Measurements from ENCODE around the gene ATOSA. TPM values are rescaled to one million over a fixed set of nuclear protein-coding genes. Genes with fewer than 3 reads are reported as not detected.

The ATOSA gene
- total and polyA plus RNA-seq, 2 donors (not counting 1 experiment from before 2014, with no cell fraction given) = 14.1 to 26.9 TPM

DNA sequence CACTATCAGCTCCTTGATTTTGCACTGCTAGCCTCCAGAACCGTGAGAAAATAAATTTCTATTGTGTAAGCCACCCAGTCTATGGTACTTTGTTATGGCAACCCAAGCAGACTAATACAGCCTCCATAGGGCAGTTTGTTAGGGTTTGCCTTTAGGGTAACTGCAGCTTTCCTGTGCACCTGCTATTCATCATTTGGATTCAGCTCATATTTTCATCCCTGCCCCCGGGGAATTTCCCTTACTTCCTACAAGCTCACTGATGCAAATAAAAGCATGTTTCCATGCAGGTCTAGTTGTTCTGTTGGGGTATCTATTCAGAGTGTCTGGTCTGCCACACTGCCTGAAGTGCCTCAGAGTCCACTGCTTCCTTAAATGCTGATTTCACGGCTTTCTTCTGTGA, 48.6 kb upstream of the ATOSA start:
- Histone ChIP-seq H3K4me2 (ENCODE audit: extremely low read depth, insufficient read depth, low read length) (no peak overlapping the region), H3K79me2 (ENCODE audit: control insufficient read depth, insufficient read depth, low read length) (no peaks in the 10 kb centered on the region), H3K9ac (ENCODE audit: insufficient read depth, low read length) (no peak overlapping the region), H3K27me3 (ENCODE audit: control insufficient read depth, insufficient read depth, low read length) (no peaks in the 10 kb centered on the region), H2AFZ (ENCODE audit: low read length) (no peak overlapping the region), H3K36me3 (ENCODE audit: control insufficient read depth, insufficient read depth, low read length) (no peaks in the 10 kb centered on the region), H4K20me1 (ENCODE audit: control insufficient read depth, extremely low read depth, insufficient read depth, low read length) (no peaks in the 10 kb centered on the region), H3K27ac (ENCODE audit: insufficient read depth, low read length) (no peak overlapping the region), H3K4me3 (replicated peaks in 1 of 4; ENCODE audit: control extremely low read depth in 1 of 4, insufficient read depth in 1 of 4, low read depth in 3 of 4, low read length in 4 of 4) (no peak overlapping the region), H3K4me1 (ENCODE audit: control insufficient read depth, extremely low read depth, insufficient read depth, low read length) (no peaks in the 10 kb centered on the region), H3K9me3 (ENCODE audit: control insufficient read depth, insufficient read depth, low read depth, low read length) (no peaks in the 10 kb centered on the region)
- no peak for TF ChIP-seq EZH2 (IDR thresholded peaks at IDR 0.05; ENCODE audit: low read length, missing control alignments)
- TF ChIP-seq, protein P1, sequence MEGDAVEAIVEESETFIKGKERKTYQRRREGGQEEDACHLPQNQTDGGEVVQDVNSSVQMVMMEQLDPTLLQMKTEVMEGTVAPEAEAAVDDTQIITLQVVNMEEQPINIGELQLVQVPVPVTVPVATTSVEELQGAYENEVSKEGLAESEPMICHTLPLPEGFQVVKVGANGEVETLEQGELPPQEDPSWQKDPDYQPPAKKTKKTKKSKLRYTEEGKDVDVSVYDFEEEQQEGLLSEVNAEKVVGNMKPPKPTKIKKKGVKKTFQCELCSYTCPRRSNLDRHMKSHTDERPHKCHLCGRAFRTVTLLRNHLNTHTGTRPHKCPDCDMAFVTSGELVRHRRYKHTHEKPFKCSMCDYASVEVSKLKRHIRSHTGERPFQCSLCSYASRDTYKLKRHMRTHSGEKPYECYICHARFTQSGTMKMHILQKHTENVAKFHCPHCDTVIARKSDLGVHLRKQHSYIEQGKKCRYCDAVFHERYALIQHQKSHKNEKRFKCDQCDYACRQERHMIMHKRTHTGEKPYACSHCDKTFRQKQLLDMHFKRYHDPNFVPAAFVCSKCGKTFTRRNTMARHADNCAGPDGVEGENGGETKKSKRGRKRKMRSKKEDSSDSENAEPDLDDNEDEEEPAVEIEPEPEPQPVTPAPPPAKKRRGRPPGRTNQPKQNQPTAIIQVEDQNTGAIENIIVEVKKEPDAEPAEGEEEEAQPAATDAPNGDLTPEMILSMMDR (conservative IDR thresholded peaks at IDR 0.05 in 1 of 2, IDR thresholded peaks at IDR 0.05 in 1 of 2; ENCODE audit: low read depth in 1 of 2, low read length in 2 of 2) = no peak
- DNase-seq (ENCODE audit: low read depth in 2 of 2) = no peak

DNA sequence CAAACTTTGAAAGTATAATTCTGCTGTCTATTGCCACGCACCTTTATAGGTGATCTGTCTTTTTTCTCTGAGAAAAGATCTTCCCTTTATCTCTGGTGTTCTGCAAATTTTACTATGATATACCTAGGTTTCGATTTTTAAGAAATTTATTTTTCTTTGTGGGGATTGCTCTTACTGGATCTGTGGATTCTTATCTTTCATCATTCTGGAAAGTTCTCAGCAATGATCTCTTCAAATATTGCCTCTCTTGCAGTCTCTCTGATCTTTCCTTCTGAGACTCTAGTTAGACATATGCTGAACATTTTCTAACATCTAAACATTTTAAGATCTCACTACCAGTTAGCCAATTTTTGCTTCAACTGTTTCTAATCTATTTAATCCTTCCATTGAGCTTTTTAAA, 47.0 kb upstream of the ATOSA start:
- no peaks in the 10 kb centered on the region for H3K36me3 ChIP-seq (ENCODE audit: control insufficient read depth, insufficient read depth, low read length)
- TF ChIP-seq EZH2 (IDR thresholded peaks at IDR 0.05; ENCODE audit: low read length, missing control alignments) = no peak
- TF ChIP-seq, protein P1 (conservative IDR thresholded peaks at IDR 0.05 in 1 of 2, IDR thresholded peaks at IDR 0.05 in 1 of 2; ENCODE audit: low read depth in 1 of 2, low read length in 2 of 2) = no peak

DNA sequence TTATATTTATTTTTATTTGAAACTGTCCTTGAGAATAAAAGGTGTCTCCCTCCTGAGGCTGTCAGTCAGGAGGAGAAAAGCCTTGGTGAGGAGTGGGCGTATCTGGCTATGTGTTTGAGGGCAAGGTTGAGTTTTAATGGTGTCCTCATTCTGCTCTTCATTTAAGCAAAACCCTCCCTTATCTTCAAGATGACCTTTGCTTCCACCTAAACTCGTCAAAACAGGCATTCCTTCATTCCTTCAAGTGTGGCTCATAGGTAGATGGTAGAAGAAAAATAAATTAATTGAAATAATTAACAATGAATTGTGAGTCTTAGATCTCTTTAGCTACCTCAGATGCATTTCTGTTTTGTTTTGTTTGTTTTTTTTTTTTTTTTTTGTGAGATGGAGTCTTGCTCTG, 39.4 kb upstream of the ATOSA start:
- DNase-seq (ENCODE audit: low read depth in 2 of 2) = no peak
- Histone ChIP-seq H3K36me3 (ENCODE audit: control insufficient read depth, insufficient read depth, low read length) (no peaks in the 10 kb centered on the region), H3K4me3 (replicated peaks in 1 of 4; ENCODE audit: control extremely low read depth in 1 of 4, insufficient read depth in 1 of 4, low read depth in 3 of 4, low read length in 4 of 4) (no peak overlapping the region), H3K4me2 (ENCODE audit: extremely low read depth, insufficient read depth, low read length) (no peak overlapping the region), H4K20me1 (ENCODE audit: control insufficient read depth, extremely low read depth, insufficient read depth, low read length) (no peaks in the 10 kb centered on the region), H3K79me2 (ENCODE audit: control insufficient read depth, insufficient read depth, low read length) (no peaks in the 10 kb centered on the region), H3K27ac (ENCODE audit: insufficient read depth, low read length) (no peak overlapping the region), H3K9me3 (ENCODE audit: control insufficient read depth, insufficient read depth, low read depth, low read length) (no peaks in the 10 kb centered on the region), H2AFZ (ENCODE audit: low read length) (no peak overlapping the region), H3K4me1 (ENCODE audit: control insufficient read depth, extremely low read depth, insufficient read depth, low read length) (no peaks in the 10 kb centered on the region), H3K27me3 (ENCODE audit: control insufficient read depth, insufficient read depth, low read length) (peaks cover 3% of the 10 kb centered on the region), H3K9ac (ENCODE audit: insufficient read depth, low read length) (no peak overlapping the region)
- TF ChIP-seq EZH2 (IDR thresholded peaks at IDR 0.05; ENCODE audit: low read length, missing control alignments) = no peak
- TF ChIP-seq, protein P1 (conservative IDR thresholded peaks at IDR 0.05 in 1 of 2, IDR thresholded peaks at IDR 0.05 in 1 of 2; ENCODE audit: low read depth in 1 of 2, low read length in 2 of 2) = no peak

More for the DNA sequence above, 47.0 kb upstream of the ATOSA start:
- Histone ChIP-seq H3K27me3 (ENCODE audit: control insufficient read depth, insufficient read depth, low read length) (peaks cover under 1% of the 10 kb centered on the region), H3K4me3 (replicated peaks in 1 of 4; ENCODE audit: control extremely low read depth in 1 of 4, insufficient read depth in 1 of 4, low read depth in 3 of 4, low read length in 4 of 4) (no peak overlapping the region), H3K4me1 (ENCODE audit: control insufficient read depth, extremely low read depth, insufficient read depth, low read length) (no peaks in the 10 kb centered on the region), H3K4me2 (ENCODE audit: extremely low read depth, insufficient read depth, low read length) (no peak overlapping the region), H3K79me2 (ENCODE audit: control insufficient read depth, insufficient read depth, low read length) (no peaks in the 10 kb centered on the region), H3K9ac (ENCODE audit: insufficient read depth, low read length) (no peak overlapping the region), H4K20me1 (ENCODE audit: control insufficient read depth, extremely low read depth, insufficient read depth, low read length) (no peaks in the 10 kb centered on the region), H3K9me3 (ENCODE audit: control insufficient read depth, insufficient read depth, low read depth, low read length) (no peaks in the 10 kb centered on the region), H3K27ac (ENCODE audit: insufficient read depth, low read length) (no peak overlapping the region), H2AFZ (ENCODE audit: low read length) (no peak overlapping the region)
- no peak for DNase-seq (ENCODE audit: low read depth in 2 of 2)
